Right cardiac atrium (tissue), 5 donors: ENCODE data around the gene PTPRN2. TPM values are rescaled to one million over a fixed set of nuclear protein-coding genes. Genes with fewer than 3 reads are reported as not detected.

ENCODE experiments used
- ATAC-seq, 2 donors: fragments of 200-7000 bp; cut with Tn5 transposase; one replicate each; pipeline versions ENCODE4 v1.8.0 to v1.9.1; 2020; ENCODE audit warnings: moderate library complexity in 2 of 2, mild to moderate bottlenecking in 1 of 2
- DNase-seq, 3 donors: peaks; one replicate each; pipeline ENCODE4 v3.0.0-alpha.2; 2020
- H3K27ac ChIP-seq: one replicate; pipeline ENCODE4 v1.5.1; 2013; ENCODE audit warnings: mild to moderate bottlenecking, low read length, control low read depth, moderate library complexity
- H3K27me3 ChIP-seq: one replicate; pipeline ENCODE4 v1.6.1; 2013; ENCODE audit not compliant: control insufficient read depth, insufficient read depth
- H3K4me1 ChIP-seq: one replicate; pipeline ENCODE4 v1.6.1; 2013; ENCODE audit warnings: low read length; ENCODE audit not compliant: control insufficient read depth, insufficient read depth
- H3K4me3 ChIP-seq: one replicate; pipeline ENCODE4 v1.5.1; 2013; ENCODE audit warnings: low read length, control low read depth
- H3K9me3 ChIP-seq: one replicate; pipeline ENCODE4 v1.6.1; 2013; ENCODE audit warnings: low read length; ENCODE audit not compliant: control insufficient read depth
- WGBS: extraction: QIAGEN DNeasy Blood & Tissue Kit; methylation state at CpG from one replicate; pipeline ENCODE4 v1.1.7; 2013; 5-methylcytosine and 5-hydroxymethylcytosine counted together
- intact Hi-C, 4 donors: fragments of 100-400 bp; cut with DNase I; formaldehyde crosslinking; loops; one replicate each; pipeline versions ENCODE4 v1.11.0 to v1.14.0; 2022 to 2023
- polyA plus RNA-seq: library from polyadenylated mRNA; stranded (reverse); fragments of 200-250 nt; gene quantifications from one replicate; pipeline ENCODE4 v1.2.3, GENCODE V29; 2013
- total RNA-seq, 4 donors: library from RNA; stranded (reverse); fragmentation: NEBNext Ultra II Directional; extraction: Animal tissue kit (Norgen Biotek cat#: 25700); gene quantifications; one replicate each; pipeline ENCODE4 v1.2.1, GENCODE V29; 2021
- donor health status: healthy with polysubstance abuse.
- donor health status: DM: no; HTN: yes; CAD: no.
- donor health status: DM: no; HTN: no; CAD: no.
- donor health status: DM: no; HTN: yes; CAD: no; lungs with severe emphysema.
- donor health status: DM: yes; HTN: yes; CAD: no.

PTPRN2 gene
- total and polyA plus RNA-seq, 5 donors: 1.5 to 3.9 (median 1.9) TPM

DNA sequence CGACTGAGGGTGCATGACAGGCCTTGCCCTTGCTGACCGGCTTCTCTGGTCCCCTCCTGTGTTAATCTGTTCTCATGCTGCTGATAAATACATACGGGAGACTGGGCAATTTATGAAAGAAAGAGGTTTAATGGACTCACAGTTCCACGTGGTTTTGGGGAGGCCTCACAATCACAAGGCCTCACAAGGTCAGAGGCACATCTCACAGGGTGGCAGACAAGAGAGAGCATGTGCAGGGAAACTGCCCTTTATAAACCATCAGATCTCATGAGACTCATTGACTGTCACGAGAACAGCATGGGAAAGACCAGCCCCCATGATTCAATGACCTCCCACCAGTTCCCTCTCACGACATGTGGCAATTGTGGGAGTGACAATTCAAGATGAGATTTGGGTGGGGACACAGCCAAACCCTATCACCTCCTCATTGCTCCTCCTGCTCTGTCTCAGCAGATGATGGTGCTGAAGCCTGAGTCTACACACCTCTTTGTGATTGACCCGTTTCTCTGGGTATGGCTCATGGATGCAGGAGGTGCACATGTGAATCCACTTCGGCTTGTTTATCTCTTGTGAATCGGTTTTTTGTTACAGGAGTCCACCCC is 703.1 kb downstream of the PTPRN2 start:
- Histone ChIP-seq H3K9me3 (no peaks in the 10 kb centered on the region), H3K4me1 (no peaks in the 10 kb centered on the region), H3K4me3 (no peak overlapping the region), H3K27me3 (no peaks in the 10 kb centered on the region), H3K27ac (no peak overlapping the region)
- ATAC-seq: no peak
- intact Hi-C loops: no loop called here
- DNase-seq: no peak
- 82% methylated on average over 9 of the region's 9 CpGs for WGBS

DNA sequence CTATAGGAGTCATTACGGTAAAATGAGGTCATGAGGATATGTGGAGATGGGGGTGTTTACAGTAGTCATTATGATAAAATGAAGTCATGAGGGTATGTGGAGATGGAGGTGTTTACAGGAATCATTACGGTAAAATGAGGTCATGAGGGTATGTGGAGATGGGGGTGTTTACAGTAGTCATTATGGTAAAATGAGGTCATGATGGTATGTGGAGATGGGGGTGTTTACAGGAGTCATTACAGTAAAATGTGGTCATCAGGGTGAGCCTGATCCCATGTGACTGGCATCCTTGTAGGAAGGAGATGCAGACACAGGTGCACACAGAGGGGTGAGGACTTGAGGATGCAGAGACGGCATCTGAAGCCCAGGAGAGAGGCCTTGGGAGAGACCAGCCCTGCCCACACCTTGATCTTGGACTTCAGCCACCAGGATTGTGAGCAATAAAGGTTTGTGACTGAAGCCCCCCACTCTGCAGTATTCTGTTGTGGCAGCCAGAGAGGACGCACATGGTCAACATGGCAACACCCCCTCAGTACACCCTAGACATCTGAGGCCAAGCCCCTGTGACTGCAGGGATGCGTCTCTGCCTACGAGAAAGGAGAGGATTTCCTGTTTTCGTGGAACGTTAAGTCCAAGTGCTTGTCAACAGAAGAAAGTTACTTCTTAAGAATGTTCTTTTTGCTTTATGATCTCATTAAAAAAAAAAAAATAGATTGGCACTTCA is 706.4 kb downstream of the PTPRN2 start:
- Histone ChIP-seq H3K27ac (no peak overlapping the region), H3K4me3 (no peak overlapping the region), H3K27me3 (no peaks in the 10 kb centered on the region), H3K4me1 (no peaks in the 10 kb centered on the region), H3K9me3 (no peaks in the 10 kb centered on the region)
- WGBS: 77% methylated on average over 8 of the region's 8 CpGs
- intact Hi-C loops: no loop called here
- no peak for ATAC-seq
- DNase-seq: no peak

DNA sequence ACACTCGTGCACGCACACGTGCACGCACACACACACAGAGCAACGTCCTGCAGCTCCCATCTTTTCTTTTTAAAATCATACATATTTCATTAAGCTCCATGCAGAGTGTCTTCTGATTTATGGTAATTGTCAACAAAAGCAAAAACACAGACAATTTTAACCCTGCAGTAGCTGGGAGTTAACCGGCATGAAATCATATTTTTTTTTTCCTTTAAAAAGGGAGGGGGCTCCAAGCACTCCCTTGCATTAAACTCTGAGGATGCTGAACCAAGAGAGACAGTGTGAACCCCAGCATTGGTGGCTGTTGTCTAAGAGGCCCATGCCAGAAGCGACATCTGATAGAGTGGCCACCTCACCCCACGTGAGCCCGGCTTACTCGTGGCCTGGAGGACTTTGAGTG is 708.2 kb downstream of the PTPRN2 start:
- Histone ChIP-seq H3K9me3 (no peaks in the 10 kb centered on the region), H3K4me1 (no peaks in the 10 kb centered on the region), H3K27ac (no peak overlapping the region), H3K4me3 (no peak overlapping the region), H3K27me3 (no peaks in the 10 kb centered on the region)
- intact Hi-C loops: loop anchor here in 3 of 4 donors (5.0 to 10.0 kb wide), 2 partner anchors 445 to 447 kb away; no protein-coding TSS in a partner anchor
- no peak for ATAC-seq
- 85% methylated on average over 10 of the region's 10 CpGs for WGBS
- DNase-seq: no peak

- 77% methylated on average over 31 of the region's 31 CpGs for WGBS
- intact Hi-C loops: loop anchor here in 3 of 4 donors (5.0 to 10.0 kb wide), 2 partner anchors 443 to 445 kb away; no protein-coding TSS in a partner anchor
Measured at GRCh38 chr7:157877298-157878090, 710.1 kb downstream of the PTPRN2 start.

GRCh38 chr7:157876469-157877285 is 710.9 kb downstream of the PTPRN2 start:
- H3K4me1 ChIP-seq: no peaks in the 10 kb centered on the region
- no peaks in the 10 kb centered on the region for H3K9me3 ChIP-seq
- DNase-seq (no peak), ATAC-seq (no peak)
- WGBS: 72% methylated on average over 36 of the region's 36 CpGs
- H3K4me3 ChIP-seq: no peak overlapping the region
- H3K27me3 ChIP-seq: no peaks in the 10 kb centered on the region
- intact Hi-C loops: loop anchor here in 3 of 4 donors (5.0 to 10.0 kb wide), 2 partner anchors 442 to 444 kb away; no protein-coding TSS in a partner anchor
- no peak overlapping the region for H3K27ac ChIP-seq

More at GRCh38 chr7:157877298-157878090, 710.1 kb downstream of the PTPRN2 start:
- Histone ChIP-seq H3K4me3 (no peak overlapping the region), H3K9me3 (no peaks in the 10 kb centered on the region), H3K27ac (no peak overlapping the region), H3K4me1 (no peaks in the 10 kb centered on the region), H3K27me3 (no peaks in the 10 kb centered on the region)
- ATAC-seq: no peak
- no peak for DNase-seq

DNA sequence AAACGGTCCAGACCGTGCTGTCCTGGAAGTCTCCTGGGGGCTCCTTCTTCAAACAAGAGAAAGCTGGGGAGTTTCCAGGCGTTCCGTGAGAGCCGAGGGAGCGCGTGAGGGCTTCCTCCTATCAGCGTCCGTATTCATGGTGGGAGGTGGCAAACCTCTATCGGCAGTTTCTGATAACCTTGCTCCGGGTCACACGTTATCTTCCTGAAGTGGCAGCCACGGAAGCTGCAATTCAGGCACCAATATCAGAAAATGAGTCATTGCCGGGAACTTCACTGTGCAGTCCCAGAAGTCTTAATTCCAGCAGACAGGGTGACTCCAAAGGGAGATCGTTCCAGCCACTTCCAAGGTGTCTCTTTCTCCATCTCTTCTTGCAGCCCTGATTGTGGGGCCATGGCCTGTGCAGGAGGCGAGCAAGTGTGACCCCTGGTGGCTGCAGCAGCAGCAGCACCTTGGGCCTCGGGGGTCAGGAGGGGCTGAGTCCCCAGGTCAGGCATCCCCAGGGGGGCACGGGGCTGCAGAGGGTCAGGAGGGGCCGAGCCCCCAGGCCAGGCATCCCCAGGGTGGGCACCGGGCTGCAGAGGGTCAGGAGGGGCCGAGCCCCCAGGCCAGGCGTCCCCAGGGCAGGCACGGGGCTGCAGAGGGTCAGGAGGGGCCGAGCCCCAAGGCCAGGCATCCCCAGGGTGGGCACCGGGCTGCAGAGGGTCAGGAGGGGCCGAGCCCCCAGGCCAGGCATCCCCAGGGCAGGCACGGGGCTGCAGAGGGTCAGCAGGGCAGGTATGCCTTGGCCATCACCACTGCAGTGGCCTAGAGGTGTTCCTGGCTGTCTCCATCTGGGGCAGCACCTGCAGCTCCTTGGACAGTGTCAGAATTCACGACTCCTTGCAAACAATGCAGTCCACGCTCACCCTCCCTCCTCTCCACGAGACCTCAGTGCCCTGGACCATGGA is 712.1 kb downstream of the PTPRN2 start:
- Histone ChIP-seq H3K9me3 (no peaks in the 10 kb centered on the region), H3K27ac (no peak overlapping the region), H3K4me3 (no peak overlapping the region), H3K4me1 (no peaks in the 10 kb centered on the region), H3K27me3 (no peaks in the 10 kb centered on the region)
- DNase-seq (peak; percentile 38 to 67 (median 66)), ATAC-seq (peak; percentile 63 to 85)
- intact Hi-C loops: loop anchor here in 3 of 4 donors (5.0 to 10.0 kb wide), 2 partner anchors 441 to 443 kb away; no protein-coding TSS in a partner anchor
- WGBS: 23% methylated on average over 30 of the region's 30 CpGs

GRCh38 chr7:157874870-157875229 is 712.8 kb downstream of the PTPRN2 start:
- intact Hi-C loops: loop anchor here in 3 of 4 donors (5.0 to 10.0 kb wide), 2 partner anchors 440 to 443 kb away; no protein-coding TSS in a partner anchor
- no peaks in the 10 kb centered on the region for H3K27me3 ChIP-seq
- H3K4me3 ChIP-seq: no peak overlapping the region
- no peak overlapping the region for H3K27ac ChIP-seq
- WGBS: 54% methylated on average over 12 of the region's 12 CpGs
- no peaks in the 10 kb centered on the region for H3K9me3 ChIP-seq
- no peaks in the 10 kb centered on the region for H3K4me1 ChIP-seq
- ATAC-seq (peak in 1 of 2 donors; percentile 59), DNase-seq (no peak)

GRCh38 chr7:157874208-157874816 is 713.3 kb downstream of the PTPRN2 start:
- 75% methylated on average over 14 of the region's 14 CpGs for WGBS
- no peak for ATAC-seq
- no peak overlapping the region for H3K27ac ChIP-seq
- no peak for DNase-seq
- no peaks in the 10 kb centered on the region for H3K27me3 ChIP-seq
- no peak overlapping the region for H3K4me3 ChIP-seq
- H3K4me1 ChIP-seq: no peaks in the 10 kb centered on the region
- H3K9me3 ChIP-seq: no peaks in the 10 kb centered on the region
- intact Hi-C loops: loop anchor here in 2 of 4 donors (10.0 kb wide), 1 partner anchor 440 kb away; no protein-coding TSS in a partner anchor

DNA sequence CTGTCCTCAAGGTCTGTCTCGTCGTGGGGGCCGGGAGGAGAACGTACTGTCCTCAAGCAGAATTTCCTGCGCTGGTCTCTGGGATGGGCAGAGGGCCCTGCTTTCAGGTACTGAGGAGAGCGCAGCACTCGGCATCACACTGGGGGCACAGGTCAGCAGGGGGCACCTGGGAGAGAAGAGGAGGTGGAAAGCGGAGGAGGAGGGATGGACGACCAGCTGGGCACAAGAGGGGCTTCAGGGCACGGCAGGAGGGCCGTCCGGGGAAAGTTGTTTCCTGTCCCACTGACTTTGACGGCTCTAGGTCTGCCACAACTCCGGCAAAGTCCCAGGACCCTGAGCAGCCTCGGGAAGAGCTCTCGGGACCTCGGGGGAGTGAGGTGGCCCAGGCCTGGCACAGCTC is 714.0 kb downstream of the PTPRN2 start:
- intact Hi-C loops: loop anchor here in 2 of 4 donors (10.0 kb wide), 1 partner anchor 439 kb away; no protein-coding TSS in a partner anchor
- 66% methylated on average over 17 of the region's 17 CpGs for WGBS

More for the DNA sequence above, 714.0 kb downstream of the PTPRN2 start:
- Histone ChIP-seq H3K9me3 (no peaks in the 10 kb centered on the region), H3K27me3 (no peaks in the 10 kb centered on the region), H3K27ac (no peak overlapping the region), H3K4me1 (no peaks in the 10 kb centered on the region), H3K4me3 (no peak overlapping the region)
- ATAC-seq (no peak), DNase-seq (no peak)
